Skin of body (tissue), 2 donors: ENCODE results near the gene GABBR2. TPM values are rescaled to one million over a fixed set of nuclear protein-coding genes. Genes with fewer than 3 reads are reported as not detected.
"Not testable (repeated sequence)": the region's sequence is repeated elsewhere in the genome, so short reads cannot be mapped to it uniquely, and the experiment has no call there.

Experiments used
- DNase-seq: peaks from one replicate; lab custom pipeline; 2025; lab: John Stamatoyannopoulos, UW
- total RNA-seq: library from RNA; depleted of rRNA; stranded (reverse); fragments of >200 nt; gene quantifications from one replicate; pipeline ENCODE4 v1.2.3, GENCODE V29; 2014

The GABBR2 gene
- total RNA-seq, 1 donor from 2014 or later, result 0.39 TPM

DNA sequence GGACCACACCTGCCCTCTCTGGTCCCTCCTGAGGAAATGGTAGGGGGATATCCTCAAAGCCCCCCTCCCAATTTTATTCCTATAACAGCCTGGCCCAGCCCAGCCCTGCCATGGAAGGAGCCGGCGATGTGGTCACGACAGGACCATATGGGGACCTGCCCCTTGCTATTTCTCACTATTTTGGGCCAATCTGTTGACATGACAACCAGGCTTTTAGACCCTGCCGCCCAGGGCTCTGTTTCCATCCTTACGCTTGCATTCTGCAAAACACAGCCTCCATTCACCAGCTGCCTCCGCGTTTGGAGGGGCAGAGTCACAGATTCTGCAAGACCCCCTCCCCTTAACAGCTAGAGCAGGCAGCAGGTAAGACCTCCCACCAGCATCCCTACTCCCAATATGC is 112.2 kb downstream of the GABBR2 start:
- no peak for DNase-seq

DNA sequence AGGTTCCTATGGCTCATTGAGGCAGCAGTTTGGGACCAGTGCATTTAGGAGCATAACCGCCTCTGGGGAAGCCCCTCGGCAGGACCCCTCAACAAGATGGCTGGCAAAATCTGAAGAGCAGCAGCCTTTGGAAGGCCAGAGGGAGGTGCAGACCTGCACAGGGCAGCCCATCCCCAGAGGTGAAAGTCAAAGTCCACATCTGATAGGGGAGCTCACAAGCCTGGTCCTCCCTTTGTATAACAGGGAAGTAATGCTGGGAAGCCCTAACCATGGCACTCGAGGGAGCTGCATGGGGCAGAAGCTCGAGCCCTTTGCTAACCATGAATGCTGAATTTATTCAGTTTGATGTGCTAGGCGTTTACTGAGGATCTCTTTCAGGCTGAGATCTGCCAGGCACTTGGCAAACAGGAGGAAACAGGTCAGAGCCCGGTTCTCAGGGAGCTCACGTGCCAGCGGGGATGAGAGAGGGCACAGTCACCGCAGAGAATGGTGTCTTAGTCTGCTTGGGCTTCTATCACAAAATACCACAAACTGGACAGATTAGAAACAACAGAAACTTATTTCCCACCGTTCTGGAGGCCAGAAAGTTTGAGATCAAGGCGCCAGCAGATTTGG is 114.1 kb downstream of the GABBR2 start:
- DNase-seq, result no peak

DNA sequence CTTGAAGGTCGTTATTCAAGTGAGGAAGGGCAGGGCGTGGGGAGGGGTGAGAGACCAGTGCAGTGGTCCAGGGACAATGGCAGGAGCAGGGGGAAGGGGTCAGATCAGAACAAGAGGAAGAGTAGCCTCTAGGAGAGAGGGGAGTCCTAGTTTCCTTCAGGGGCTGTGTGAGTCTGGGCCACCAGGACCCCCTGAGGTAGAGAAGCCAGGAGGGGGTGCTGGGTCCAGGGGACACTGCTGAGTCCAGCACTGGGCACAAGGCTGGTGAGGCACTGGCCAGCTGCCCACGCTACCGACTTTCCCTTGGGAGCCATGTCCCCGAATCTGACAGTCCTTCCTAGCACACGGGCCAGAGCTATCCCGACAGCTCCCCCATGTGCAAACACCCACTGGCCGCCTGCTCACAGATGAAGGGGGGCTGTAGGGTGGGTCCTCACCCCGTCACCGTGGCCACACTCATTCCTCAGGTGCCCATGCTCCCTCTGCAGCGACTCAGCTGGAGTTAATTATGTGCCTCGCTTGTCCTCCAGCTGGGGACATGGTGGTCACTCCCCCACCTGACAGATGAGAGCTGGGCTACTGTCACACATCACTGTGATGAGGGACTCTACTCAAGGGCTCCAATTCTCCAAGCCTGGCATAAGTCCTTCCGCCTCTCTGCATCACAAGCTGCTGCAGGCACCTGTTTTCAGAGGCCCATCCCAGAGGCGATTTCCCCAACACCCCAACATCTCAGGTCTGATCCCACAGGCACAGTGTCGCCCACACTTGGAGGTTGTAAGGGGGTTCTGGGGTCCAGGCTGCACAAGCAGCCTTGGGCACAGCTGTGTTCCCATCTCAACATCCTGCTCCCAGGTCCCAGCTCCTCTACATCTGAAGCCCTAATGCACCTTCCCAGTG is 115.1 kb downstream of the GABBR2 start:
- no peak for DNase-seq

DNA sequence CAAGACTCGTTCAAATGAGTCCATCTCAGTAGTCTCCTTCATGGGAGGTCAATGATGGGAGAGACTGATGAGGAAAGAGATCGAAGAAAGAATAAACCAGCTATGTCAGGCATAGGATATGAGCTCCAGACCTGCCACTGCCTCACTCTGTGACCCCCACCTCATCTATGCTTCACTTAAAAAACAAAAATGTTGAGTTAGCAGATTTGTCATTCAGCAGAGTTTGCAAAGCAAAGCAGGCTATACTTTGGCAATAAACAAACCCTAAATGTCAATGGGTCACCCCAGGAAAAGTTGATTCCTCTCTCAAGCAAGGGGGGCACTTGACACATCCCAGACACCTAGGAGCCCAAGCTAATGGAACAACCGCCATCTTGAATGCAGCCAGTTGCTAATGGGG is 117.0 kb downstream of the GABBR2 start:
- DNase-seq, result no peak

DNA sequence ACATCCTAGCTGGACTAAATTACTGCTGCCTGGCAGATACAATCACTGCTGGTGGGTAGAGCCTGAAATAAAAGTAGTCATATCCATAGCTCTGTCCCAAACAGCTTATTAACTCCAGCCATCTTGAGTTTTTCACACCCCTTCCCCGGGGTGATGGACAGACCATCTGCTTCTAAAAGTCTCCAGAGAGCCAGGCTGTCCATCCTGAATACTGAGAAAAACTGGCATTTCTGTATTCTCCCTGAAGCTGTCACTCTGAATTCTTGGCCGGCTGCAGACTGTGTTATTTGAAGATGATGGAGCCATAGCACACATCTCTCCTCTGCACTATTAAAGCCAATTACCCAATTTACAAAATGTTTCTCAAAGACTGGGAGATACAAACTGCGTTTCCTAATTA is 118.6 kb downstream of the GABBR2 start:
- no peak for DNase-seq

DNA sequence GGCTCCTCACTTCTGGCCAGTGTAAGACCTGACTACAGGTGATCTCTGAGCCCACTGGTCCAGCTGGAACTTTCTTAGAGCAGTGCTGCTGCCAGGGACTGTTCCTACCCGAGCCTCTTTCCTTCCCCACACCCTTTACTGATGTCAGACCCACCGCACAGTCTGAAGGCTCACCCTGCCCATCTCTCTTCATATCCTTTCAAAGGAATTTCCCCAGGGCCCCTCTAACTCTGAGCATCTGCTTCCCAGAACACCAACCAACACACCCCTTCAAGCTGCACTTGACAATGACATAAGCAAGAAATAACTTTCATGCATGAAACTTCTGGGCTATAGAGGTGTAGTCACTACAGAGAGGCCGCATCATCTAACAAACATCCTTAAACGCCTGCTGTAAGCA is 119.6 kb downstream of the GABBR2 start:
- DNase-seq, result peak; percentile 14

DNA sequence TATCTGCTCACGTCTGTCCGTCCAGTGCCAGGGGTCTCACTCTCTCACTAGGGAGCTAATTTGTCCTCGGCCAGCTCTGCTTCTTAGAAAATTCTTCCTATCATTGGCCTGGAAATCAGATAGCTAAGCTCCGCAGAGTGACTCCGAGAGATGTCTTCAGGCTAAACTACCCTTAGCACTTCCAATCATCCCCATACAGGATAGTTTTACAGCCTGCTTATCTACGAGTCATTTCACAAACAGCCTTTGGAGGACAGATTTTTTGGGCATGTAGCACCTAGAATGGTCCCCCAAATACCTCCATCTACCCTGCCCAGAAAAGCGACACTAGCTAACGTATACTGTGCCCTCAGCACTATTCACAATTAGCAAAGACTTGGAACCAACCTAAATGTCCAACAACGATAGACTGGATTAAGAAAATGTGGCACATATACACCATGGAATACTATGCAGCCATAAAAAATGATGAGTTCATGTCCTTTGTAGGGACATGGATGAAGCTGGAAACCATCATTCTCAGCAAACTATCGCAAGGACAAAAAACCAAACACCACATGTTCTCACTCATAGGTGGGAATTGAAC is 123.8 kb downstream of the GABBR2 start:
- not testable (repeated sequence) for DNase-seq

DNA sequence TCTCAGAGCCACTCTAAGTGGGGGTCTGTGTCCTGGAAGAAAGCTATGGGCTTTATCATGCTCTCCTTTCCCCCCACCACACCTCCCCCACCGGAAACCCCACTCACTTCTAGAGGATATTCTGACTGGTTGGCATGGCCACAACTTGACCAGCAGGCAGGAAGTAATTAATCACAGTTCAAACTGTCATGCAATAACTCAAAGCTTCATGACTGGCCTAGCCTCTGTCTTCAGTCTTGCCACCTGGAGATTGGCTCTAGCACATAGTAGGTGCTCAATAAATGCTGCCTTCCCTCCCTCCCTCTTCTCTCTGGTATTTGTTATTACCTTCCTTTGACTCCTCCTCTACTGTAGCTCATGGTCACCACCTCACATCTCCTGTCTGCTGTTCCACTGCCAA is 124.7 kb downstream of the GABBR2 start:
- no peak for DNase-seq

DNA sequence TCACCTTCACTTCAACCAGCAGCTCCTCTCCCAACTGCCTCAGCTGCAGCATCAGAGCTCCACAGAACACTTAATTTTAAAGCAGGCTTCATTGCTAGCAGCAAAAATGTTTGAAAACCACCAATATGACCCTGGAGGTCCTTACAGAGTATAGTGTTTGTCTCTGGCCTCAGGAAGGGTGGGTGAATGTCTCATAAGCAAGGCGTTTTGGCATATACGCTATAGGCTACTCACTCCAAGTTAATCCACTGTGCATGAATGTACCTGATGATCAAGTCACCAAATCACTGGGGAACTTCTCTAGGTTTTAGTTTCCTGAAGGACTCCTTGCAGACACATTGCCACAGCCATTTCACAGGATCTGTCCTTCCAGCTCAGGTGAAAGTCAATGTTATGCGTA is 125.3 kb downstream of the GABBR2 start:
- no peak for DNase-seq

DNA sequence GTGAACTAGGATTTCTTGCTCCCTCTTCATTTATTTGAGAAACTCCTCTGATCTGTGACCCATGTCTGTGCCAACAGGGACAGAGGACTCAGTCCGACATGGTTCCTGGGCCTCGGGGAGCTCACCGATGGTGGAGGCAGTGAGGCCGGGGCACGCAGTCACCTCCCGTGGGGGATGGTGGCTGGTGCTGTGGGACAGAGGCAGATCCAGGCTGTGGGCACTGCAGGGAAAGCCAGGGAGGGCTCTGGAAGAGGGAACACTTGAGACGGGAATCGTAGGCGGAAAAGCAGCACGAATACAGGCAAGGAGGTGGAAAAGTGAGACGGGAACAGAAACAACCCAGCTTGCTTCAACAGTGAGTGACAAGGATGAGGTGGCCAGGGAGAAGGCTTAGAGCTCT is 127.8 kb downstream of the GABBR2 start:
- DNase-seq, result no peak

DNA sequence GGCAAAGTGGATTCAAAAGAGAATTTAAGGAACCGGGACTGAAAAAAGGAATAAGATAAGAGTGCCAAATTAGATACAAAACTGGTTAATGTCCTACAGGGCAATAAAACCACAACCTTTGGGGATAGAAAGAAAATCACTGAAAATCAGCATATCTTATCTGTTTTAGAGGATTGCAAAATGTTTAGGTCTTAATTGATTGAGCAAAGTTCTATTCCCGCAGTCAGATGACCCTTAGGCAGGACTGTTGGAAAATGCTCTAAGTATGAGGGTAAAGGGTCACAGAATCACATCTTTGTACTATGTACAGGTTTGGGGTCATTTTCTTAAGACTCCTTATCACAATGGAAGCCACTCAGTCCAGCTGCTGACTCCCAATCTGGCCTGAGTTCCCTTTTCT is 129.0 kb downstream of the GABBR2 start:
- DNase-seq, result no peak

DNA sequence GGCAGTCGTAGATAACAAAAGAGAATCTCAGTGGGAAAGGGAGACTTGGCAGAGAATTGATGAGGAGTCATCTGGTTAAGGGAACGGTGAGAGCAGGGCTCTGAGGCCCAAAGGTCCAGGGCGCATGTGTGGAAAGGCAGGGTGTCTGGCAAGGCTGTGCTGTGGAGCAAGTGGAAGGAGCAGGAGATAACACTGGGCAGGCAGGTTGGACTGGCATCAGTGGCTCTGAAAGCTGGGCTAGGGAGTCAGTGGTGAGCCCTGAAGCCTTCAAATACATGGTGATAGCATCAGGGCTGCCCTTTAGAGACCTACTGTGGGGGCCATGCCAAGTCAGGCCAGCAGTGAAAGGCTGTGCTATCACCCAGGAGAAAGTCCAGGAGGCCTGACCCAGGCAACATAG is 131.3 kb downstream of the GABBR2 start:
- DNase-seq, result no peak

DNA sequence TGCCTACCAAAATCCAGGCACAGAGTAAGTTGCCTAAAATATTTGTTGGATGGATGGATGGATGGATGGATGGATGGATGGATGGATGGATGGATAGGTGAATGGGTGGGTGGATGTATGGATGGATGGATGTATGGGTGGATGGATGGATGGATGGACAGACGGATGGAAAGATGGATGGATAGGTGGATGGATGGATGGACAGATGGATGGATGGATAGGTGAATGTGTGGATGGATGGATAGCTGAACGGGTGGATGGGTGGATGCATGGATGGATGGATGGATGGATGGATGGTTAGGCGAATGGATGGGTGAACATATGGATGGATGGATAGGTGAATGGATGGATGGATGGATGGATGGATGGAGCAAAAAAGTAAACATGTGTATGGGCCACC is 131.9 kb downstream of the GABBR2 start:
- no peak for DNase-seq

DNA sequence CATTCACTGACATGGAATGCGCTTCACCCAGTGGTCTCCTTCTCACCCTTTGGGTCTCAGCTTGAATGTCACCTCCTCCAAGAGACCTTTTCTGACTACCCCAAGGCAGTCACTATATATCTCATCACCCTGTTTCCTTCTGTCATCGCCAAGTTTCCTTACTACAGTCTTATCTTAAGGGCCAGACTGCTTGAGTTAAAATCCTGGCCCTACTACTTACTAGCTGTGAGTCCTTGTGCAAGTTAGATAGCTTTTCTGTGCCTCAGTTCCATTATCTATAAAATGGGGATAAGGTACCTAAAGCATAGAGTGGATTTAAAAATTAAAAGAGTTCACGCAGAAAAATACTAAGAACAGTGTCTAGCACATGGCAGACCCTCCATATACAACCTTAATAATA is 132.4 kb downstream of the GABBR2 start:
- DNase-seq, result no peak

DNA sequence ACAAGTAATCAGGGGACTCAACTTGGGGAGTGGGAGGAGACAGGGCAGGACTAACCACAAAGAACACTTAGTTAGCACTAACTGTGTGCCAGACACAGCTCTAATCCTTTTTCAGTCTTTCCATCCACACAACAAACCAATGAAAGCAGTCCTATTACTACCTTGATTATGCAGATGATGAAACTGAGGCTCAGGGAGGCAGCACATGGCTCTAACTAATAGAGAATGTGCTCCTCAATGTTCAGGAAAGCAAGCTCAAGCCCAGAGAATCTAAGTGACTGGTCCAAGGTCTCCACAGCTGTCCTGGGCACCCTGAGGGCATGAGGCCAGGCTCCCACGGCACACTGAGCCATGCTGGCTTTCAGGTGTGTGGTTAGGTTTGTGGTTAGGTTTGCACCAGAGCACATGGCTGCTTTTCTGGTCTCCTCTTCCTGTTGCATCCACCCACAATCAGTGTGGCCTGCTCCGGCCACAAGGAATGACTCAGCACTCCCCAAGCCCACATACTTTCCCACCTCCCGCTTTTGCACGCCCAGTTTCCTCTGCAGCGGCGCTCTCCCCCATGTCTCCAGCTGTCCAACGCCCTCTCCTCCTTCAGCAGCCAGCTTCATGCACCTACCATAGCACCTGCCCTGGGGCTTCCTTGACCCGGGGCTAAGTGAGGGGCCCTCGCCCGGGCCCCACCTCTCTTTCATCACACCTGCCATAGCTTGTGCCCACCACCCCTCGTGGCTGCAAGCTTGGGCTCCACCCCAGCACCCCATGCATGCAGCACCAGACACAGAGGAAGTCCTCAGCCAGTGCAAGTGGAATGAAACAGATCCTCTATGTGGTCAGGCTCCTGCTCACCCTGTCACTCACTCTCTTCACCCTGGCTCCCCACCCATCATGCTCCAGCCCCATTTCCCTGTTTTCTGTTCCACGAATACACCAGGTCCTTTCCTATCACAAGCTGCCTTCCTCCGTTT is 133.1 kb downstream of the GABBR2 start:
- DNase-seq, result no peak

DNA sequence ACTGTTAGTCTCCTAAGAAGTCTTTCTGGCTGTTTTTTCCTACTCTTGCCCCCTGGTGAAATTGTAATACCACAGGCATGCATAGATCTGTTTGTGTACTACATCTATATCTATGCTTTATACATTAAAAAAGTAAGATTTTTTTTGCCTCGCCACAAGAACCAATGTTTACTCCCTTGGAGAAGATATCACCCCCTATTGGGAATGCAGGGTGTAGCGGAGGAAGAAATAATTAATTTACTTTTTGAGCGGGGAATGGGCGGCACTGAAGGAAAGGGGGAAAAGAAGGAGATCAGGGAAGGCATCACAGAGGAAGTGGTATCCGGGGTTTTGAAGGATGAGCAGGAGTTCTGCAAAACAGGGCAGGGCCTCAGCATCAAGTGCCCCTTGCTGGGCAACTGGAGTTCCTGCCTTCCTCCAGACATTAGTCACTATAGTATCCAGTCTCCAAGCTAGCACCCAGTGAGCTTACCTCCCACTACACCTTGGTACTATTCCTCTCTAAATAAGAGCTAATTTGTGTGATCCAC is 134.9 kb downstream of the GABBR2 start:
- no peak for DNase-seq

DNA sequence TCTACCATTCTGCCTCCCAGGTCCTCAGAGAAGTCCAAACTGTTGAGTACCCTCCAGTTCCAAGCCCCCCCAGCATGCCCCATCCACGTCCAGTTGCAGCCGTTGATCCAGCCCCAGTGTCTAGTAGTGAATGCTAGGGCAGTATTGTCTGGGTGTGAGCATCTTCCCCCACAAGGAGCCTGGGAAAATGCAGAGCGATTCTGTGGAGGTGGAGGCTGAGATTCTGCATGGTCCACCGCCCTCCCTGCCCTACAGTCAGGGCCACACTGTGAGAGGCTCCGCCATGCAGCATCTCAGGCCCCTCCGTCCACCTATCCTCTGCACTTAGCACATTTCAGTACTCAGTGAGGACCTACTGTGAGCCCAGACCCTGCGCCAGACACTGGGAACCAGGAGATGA is 135.9 kb downstream of the GABBR2 start:
- DNase-seq, result no peak

DNA sequence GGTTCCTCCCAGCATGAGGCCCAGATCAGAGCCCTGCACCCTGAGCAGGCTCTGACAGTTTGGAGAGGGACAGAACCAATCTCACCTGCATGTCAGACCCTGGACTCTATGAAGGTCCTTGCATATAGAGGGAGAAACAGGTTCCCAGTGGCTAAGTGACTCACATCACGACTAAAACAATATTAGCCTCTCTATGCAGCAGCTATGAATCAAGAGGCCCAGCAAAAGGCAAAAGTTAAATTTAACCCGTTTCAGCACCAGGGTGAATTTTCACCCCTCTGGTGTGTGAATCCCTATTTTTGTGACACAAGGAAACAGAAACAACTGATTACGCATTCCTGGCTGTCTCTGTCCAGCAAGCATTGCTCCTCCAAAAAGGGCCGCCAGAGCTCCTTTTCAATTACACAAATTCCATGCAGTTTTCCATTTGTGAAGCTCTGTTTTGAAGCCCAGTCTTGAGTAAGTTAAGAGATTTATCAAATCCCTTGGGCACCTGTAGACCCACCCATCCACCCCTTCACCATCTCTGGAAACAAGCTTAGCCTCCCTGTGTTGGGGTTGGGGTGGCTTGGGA is 136.6 kb downstream of the GABBR2 start:
- DNase-seq, result no peak

DNA sequence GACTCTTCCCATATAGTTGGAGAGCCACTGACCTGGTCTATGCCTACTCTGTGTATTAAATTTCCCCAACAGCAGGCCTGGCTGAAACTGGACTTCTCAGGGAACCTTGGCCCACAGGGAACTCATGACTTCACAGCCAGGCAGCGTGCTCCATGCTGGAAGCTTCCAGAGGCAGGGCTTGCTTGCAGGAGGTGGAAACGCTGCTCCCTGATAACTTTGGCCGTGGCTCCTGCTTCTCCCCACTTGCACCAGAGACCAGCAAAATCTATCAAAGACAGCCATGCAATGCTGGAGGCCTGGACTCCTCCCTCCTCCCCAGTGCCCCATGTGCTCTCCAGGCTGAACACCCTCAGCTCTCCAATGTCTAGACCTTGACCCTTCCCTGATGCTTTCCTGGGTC is 137.1 kb downstream of the GABBR2 start:
- DNase-seq, result no peak

DNA sequence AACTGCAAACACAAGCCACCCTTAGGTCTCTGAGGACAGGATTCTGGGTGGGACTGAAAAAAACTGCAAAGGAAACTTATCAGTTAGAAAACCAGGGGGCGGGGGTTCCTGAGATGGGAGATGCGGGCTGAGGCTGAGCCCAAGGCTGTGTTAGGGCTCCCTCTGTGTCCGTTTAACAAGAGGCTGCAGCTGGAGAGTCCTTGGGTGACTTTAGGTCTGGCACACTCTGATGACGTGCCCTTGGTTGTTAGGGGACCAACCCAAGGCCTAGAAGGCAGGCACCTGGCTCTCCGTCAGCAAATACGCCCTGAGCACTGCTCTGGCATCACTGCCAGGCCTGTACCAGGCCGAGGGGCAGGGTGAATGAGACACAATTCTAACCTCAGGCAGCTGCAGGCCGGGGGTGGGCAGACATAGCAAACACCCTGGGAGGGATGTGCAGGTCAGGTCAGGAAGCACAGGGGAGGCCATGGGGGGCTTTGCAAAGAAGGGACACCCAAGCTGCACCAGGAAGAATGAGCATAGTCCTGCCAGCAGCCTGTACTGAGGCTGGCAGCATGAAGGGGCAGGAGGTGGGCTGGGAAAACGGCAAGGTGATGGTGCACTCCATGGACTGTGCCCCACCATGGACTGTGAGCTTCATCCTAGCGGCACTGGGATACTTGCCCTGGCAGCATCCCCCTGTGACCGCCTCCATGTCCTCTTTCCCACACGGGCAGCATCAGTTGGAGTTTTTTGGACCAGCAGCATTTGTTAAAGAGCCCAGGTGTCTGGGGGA is 137.9 kb downstream of the GABBR2 start:
- DNase-seq, result no peak
